HG03196 (cell line): ENCODE measurements around the gene NMNAT3.

Experiments
- ATAC-seq: cut with Tn5 transposase; IDR thresholded peaks from one replicate; pipeline ENCODE4 v1.9.1; 2021; ENCODE audit not compliant: unreplicated experiment

Gene NMNAT3

GRCh38 chr3:139676108-139676507 is 1.7 kb downstream of the NMNAT3 start:
- ATAC-seq = no peak

GRCh38 chr3:139675327-139675726 is 2.4 kb downstream of the NMNAT3 start:
- no peak for ATAC-seq

GRCh38 chr3:139674571-139675260 is 3.1 kb downstream of the NMNAT3 start:
- ATAC-seq = no peak

GRCh38 chr3:139672884-139673283 is 4.9 kb downstream of the NMNAT3 start:
- ATAC-seq = no peak

- no peak for ATAC-seq
These were observed 5.7 kb downstream of the NMNAT3 start for GRCh38 chr3:139671863-139672646.

GRCh38 chr3:139671107-139671506 is 6.7 kb downstream of the NMNAT3 start:
- ATAC-seq = no peak

GRCh38 chr3:139670196-139670595 is 7.6 kb downstream of the NMNAT3 start:
- ATAC-seq = no peak

- ATAC-seq = no peak
These were observed 9.4 kb downstream of the NMNAT3 start for GRCh38 chr3:139668332-139668731.

- ATAC-seq = no peak
These were observed 12.8 kb downstream of the NMNAT3 start for GRCh38 chr3:139664958-139665357.

- no peak for ATAC-seq
These were observed 17.5 kb downstream of the NMNAT3 start for GRCh38 chr3:139660269-139660668.

GRCh38 chr3:139659511-139659910 is 18.3 kb downstream of the NMNAT3 start:
- no peak for ATAC-seq

- ATAC-seq = no peak
These were observed 19.8 kb downstream of the NMNAT3 start for GRCh38 chr3:139657936-139658335.

GRCh38 chr3:139657434-139657833 is 20.3 kb downstream of the NMNAT3 start:
- ATAC-seq = no peak

- ATAC-seq = no peak
These were observed 21.7 kb downstream of the NMNAT3 start for GRCh38 chr3:139655909-139656595.

GRCh38 chr3:139654637-139655365 is 23.0 kb downstream of the NMNAT3 start:
- ATAC-seq = no peak

GRCh38 chr3:139653582-139653981 is 24.2 kb downstream of the NMNAT3 start:
- no peak for ATAC-seq

GRCh38 chr3:139652561-139652960 is 25.2 kb downstream of the NMNAT3 start:
- no peak for ATAC-seq

GRCh38 chr3:139647866-139648435 is 29.8 kb downstream of the NMNAT3 start:
- ATAC-seq = no peak

- ATAC-seq = no peak
These were observed 31.3 kb downstream of the NMNAT3 start for GRCh38 chr3:139646512-139646911.

GRCh38 chr3:139642996-139643395 is 34.8 kb downstream of the NMNAT3 start:
- ATAC-seq = no peak

- ATAC-seq = no peak
These were observed 37.3 kb downstream of the NMNAT3 start for GRCh38 chr3:139640456-139640855.
